Astrocyte of the cerebellum (primary cell): ENCODE results near the gene UBXN11.
A peak's percentile ranks its signal among the peaks of the same experiment; 100 is the strongest.
"Not testable (repeated sequence)": the region's sequence is repeated elsewhere in the genome, so short reads cannot be mapped to it uniquely, and the experiment has no call there.

Experiments used
- DNase-seq: peaks from one replicate; pipeline ENCODE4 v3.0.0-alpha.2; 2011; ENCODE audit warnings: low read depth
- H3K4me3 ChIP-seq: 2 replicates; pipeline ENCODE4 v1.5.1; 2011; ENCODE audit warnings: mild to moderate bottlenecking, low read depth, low read length, moderate library complexity
- in situ Hi-C: cut with HindIII; loops from 2 replicates; pipeline ENCODE4 v1.10.0; 2017; ENCODE audit warnings: low sequenced_read_pairs
- TF ChIP-seq, protein P1 (sequence below): IDR thresholded peaks from 2 replicates; pipeline ENCODE4 v1.5.1; 2012; ENCODE audit warnings: low read length, low read depth, moderate library complexity, mild to moderate bottlenecking; ENCODE audit errors: missing control alignments

The UBXN11 gene

DNA sequence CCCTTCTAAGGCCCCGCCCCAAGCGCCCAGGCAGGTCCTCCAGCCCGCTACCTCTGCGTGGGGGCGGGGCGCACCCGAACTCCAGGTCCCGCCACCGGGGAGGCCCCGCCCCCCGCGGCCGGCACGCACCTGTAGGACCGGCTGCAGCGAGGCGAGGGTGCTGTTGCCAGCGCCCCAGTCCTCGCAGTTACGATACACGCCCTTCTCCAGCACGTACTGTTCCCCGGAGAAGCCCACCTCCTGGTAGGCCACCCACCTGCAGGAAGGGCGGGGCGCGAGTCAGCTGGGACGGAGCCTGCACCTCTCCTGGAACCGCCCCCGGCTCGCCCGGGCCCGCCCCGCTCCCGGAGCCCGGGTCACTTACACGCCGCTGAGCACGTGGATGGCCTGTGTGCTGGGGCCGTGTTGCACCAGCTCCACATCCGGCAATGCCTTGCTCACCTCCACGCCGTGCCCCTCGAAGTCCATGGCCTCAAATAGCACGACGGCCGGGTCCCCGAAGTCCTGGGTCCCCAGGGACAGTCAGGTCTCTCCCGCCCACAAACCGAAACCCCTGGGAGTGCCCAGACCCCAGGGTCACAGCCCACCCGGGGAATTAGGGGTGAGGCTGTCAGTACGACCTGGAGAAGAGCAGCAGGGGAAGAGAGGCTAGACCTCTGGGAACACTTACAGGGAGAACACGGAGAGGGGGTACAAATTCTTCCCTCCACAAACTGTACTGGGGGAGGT lies 30.2 kb upstream of the UBXN11 start:
- TF ChIP-seq, protein P1, sequence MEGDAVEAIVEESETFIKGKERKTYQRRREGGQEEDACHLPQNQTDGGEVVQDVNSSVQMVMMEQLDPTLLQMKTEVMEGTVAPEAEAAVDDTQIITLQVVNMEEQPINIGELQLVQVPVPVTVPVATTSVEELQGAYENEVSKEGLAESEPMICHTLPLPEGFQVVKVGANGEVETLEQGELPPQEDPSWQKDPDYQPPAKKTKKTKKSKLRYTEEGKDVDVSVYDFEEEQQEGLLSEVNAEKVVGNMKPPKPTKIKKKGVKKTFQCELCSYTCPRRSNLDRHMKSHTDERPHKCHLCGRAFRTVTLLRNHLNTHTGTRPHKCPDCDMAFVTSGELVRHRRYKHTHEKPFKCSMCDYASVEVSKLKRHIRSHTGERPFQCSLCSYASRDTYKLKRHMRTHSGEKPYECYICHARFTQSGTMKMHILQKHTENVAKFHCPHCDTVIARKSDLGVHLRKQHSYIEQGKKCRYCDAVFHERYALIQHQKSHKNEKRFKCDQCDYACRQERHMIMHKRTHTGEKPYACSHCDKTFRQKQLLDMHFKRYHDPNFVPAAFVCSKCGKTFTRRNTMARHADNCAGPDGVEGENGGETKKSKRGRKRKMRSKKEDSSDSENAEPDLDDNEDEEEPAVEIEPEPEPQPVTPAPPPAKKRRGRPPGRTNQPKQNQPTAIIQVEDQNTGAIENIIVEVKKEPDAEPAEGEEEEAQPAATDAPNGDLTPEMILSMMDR: no peak
- no peak for DNase-seq
- peak overlapping the region; percentile 49 for H3K4me3 ChIP-seq
- in situ Hi-C loops: loop anchor here (5.0 kb wide), 1 partner anchor 64 kb away; no protein-coding TSS in a partner anchor

DNA sequence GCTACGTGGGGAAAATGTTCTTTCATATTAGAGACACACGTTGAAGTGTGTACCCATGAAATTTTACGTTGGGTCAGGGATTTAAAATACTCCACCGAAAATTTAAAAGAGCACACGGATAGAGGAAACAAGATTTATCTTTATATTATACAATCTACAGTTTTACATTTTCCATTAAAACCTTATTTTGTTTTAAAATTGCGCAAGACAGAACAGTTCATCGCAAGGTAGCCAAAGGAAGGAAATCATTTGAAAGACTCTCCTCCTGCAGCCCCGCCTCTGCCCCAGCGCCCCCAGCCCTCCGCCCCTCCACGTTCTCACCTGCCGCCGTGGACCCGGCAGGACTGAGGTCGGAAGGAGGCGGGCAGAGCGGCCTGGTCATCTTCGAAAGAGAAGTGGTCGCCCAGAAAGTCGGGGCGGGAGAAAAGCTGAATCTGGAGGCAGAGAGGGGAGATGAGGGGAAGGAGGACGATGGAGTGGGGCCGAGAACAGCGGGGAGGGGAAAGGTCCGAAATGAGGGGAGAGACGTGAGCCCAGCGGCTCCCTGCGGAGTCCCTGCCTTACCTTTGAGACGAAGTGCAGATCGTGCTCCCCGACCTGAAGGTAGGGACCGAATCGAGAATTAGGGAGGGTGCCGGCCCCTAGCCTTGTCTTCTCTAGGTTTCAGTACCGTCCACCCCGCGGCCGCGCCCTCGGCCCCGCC lies 29.5 kb upstream of the UBXN11 start:
- in situ Hi-C loops: loop anchor here (5.0 kb wide), 1 partner anchor 64 kb away; no protein-coding TSS in a partner anchor
- H3K4me3 ChIP-seq: peak overlapping the region; percentile 49
- TF ChIP-seq, protein P1: no peak
- no peak for DNase-seq

DNA sequence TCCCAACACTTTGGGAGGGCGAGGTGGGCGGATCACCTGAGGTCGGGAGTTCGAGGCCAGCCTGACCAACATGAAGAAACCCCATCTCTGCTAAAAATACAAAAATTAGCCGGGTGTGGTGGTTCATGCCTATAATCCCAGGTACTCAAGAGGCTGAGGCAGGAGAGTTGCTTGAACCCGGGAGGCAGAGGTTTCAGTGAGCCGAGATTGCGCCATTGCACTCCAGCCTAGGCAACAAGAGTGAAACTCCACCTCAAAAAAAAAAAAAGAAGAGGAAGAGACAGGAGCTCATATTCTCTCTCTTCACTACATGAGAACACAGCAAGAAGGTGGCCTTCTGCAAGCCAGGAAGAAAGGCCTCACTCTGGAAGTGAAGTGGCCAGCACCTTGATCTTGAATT lies 26.9 kb upstream of the UBXN11 start:
- DNase-seq, in situ Hi-C loops, H3K4me3 ChIP-seq: not testable (repeated sequence)

DNA sequence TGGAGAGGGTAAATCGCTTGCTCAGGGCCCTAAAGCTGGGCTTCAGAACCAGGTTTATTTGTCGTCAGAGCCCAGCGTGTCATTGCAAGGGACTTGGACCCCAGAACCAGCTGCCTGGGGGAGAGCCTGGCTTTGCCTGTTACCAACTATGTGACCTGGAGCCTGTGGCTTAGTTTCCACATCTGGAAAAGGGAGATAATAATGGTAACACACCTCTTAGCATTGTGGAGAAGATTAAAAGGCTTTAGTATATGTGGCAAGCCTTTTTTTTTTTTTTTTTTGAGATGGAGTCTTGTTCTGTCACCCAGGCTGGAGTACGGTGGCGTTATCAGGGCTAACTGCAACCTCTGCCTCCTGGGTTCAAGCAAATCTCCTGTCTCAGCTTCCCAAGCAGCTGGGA lies 23.8 kb upstream of the UBXN11 start:
- no peak overlapping the region for H3K4me3 ChIP-seq
- in situ Hi-C loops: no loop called here
- DNase-seq: no peak
- TF ChIP-seq, protein P1: no peak

DNA sequence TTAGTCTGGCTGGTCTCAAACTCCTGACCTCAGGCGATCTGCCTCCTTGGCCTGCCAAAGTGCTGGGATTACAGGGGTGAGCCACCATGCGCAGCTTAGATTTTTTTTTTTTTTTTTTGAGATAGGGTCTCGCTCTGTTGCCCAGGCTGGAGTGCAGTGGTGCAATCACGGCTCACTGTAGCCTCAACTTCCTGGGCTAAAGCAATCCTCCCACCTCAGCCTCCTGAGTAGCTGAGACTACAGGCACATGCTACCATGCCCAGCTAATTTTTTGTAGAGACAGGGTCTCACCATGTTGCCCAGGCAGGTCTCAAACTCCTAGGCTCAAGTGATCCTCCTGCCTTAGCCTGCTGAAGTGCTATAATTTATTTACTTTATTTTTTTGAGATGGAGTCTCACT lies 22.9 kb upstream of the UBXN11 start:
- in situ Hi-C loops, H3K4me3 ChIP-seq, DNase-seq: not testable (repeated sequence)

DNA sequence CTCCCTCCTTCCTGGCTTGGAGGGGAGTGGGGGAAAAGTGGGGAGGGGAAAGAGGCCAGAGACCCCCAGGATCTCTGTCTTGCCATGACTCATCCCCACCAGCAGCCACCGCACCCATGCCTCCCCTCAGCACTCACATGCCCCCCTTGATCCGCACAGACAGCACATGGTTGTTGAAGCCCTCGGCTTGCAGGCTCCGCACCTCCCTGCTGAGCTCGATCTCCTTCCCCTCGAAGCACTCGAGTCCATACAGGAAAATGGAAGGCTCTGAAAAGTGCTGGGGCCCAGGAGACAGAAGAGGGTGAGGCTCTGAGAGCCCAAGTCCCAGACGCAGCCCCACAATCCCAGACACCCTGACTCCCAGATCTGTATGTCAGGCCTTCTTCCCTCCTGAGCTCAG lies 22.2 kb upstream of the UBXN11 start:
- no peak overlapping the region for H3K4me3 ChIP-seq
- no peak for DNase-seq
- in situ Hi-C loops: no loop called here
- TF ChIP-seq, protein P1: no peak

DNA sequence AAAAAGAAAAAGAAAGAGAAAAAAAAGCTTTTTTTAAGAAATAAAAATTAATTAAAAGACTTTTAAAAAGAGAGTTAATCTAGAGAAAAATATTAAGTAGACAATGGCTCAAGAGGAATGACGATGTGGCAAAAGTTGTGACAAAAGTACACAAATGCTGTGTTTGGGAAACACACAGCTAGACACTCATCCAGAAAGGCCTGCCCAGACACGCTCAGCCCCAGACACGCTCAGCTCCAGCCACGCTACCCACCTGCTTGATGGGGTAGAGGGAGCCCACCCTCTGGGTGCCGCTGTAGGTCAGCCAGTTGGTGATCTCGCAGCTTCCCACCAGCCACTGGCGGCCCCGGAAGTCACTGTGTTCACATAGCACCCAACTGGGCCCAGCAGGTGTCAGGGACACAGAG lies 21.5 kb upstream of the UBXN11 start:
- in situ Hi-C loops: no loop called here
- H3K4me3 ChIP-seq: no peak overlapping the region
- TF ChIP-seq, protein P1: no peak
- DNase-seq: no peak
